ENCODE data around the gene FBN3.
"Not testable (repeated sequence)": the region's sequence is repeated elsewhere in the genome, so short reads cannot be mapped to it uniquely, and the experiment has no call there.

Gene FBN3

GRCh38 chr19:8050274-8051096 lies 98.9 kb downstream of the FBN3 start:
- DNase-seq, result peak; percentile 84

- DNase-seq, result no peak
Measured at GRCh38 chr19:8046569-8047165, 102.7 kb downstream of the FBN3 start.

GRCh38 chr19:8045872-8046568 lies 103.4 kb downstream of the FBN3 start:
- no peak for DNase-seq

GRCh38 chr19:8044018-8044417 lies 105.4 kb downstream of the FBN3 start:
- no peak for DNase-seq

- DNase-seq, result no peak
Measured at GRCh38 chr19:8042900-8043299, 106.5 kb downstream of the FBN3 start.

- no peak for DNase-seq
Measured at GRCh38 chr19:8041531-8041931, 107.9 kb downstream of the FBN3 start.

GRCh38 chr19:8039231-8039630 lies 110.2 kb downstream of the FBN3 start:
- no peak for DNase-seq

- no peak for DNase-seq
Measured at GRCh38 chr19:8038815-8039214, 110.6 kb downstream of the FBN3 start.

GRCh38 chr19:8036434-8037099 lies 112.8 kb downstream of the FBN3 start:
- peak; percentile 49 for DNase-seq

- no peak for DNase-seq
Measured at GRCh38 chr19:8034178-8034525, 115.2 kb downstream of the FBN3 start.

GRCh38 chr19:8033287-8034177 lies 115.9 kb downstream of the FBN3 start:
- DNase-seq, result not testable (repeated sequence)

- no peak for DNase-seq
Measured at GRCh38 chr19:8030960-8031359, 118.4 kb downstream of the FBN3 start.

- no peak for DNase-seq
Measured at GRCh38 chr19:8028951-8029491, 120.4 kb downstream of the FBN3 start.

- no peak for DNase-seq
Measured at GRCh38 chr19:8025316-8025715, 124.1 kb downstream of the FBN3 start.

GRCh38 chr19:8024256-8024655 lies 125.1 kb downstream of the FBN3 start:
- DNase-seq, result not testable (repeated sequence)

GRCh38 chr19:8023371-8023770 lies 126.0 kb downstream of the FBN3 start:
- DNase-seq, result no peak

GRCh38 chr19:8022275-8022674 lies 127.1 kb downstream of the FBN3 start:
- DNase-seq, result no peak

GRCh38 chr19:8021374-8021773 lies 128.0 kb downstream of the FBN3 start:
- DNase-seq, result no peak

- no peak for DNase-seq
Measured at GRCh38 chr19:8020681-8021080, 128.7 kb downstream of the FBN3 start.

GRCh38 chr19:8017808-8018207 lies 131.6 kb downstream of the FBN3 start:
- DNase-seq, result no peak
